SK-N-MC (cell line): Measurements from ENCODE around the gene ALOXE3.

Experiments used
- EZH2 ChIP-seq: fragments of 200-600 bp; sonication (generic); IDR thresholded peaks from one replicate; pipeline ENCODE4 v1.6.1; 2017; ENCODE audit warnings: antibody characterized with exemption
- FOXP2 ChIP-seq: optimal IDR thresholded peaks from 2 replicates; pipeline ENCODE3; 2011; ENCODE audit warnings: mild to moderate bottlenecking, moderate library complexity; ENCODE audit not compliant: insufficient read depth; ENCODE audit errors: extremely low read length, control extremely low read depth
- POLR2AphosphoS5 ChIP-seq: IDR thresholded peaks from 2 replicates; pipeline ENCODE4 v1.6.1; 2012; ENCODE audit warnings: mild to moderate bottlenecking, low read depth, low read length, borderline replicate concordance

- TF ChIP-seq EZH2 (no peak), FOXP2 (no peak), POLR2AphosphoS5 (no peak)
Observed at GRCh38 chr17:8146381-8147140, 28.2 kb upstream of the ALOXE3 start.
